K562 (cell line): ENCODE results near the gene TMX3. TPM values are rescaled to one million over a fixed set of nuclear protein-coding genes. Genes with fewer than 3 reads are reported as not detected.

Source experiments
- ATAC-seq: fragments of 200-7000 bp; cut with Tn5 transposase; 3 replicates; pipeline ENCODE4 v1.9.1; 2020; ENCODE audit warnings: moderate library complexity
- BruUV-seq: library from RNA; stranded (reverse); fragments of 400-500 nt; replicated peaks from 2 replicates; lab custom pipeline; 2021; lab: Mats Ljungman, UMichigan
- CTCF ChIA-PET: fragments of 300-600 bp; formaldehyde crosslinking; extraction: SDS; loops from one replicate; lab custom pipeline; 2021; ENCODE audit warnings: low intra/inter-chr PET ratio; lab: Yijun Ruan, JAX
- POLR2A ChIA-PET: fragments of 300-600, 350-650 bp; sonication (Branson Sonifier 250); formaldehyde crosslinking; extraction: SDS; loops from one replicate; lab custom pipeline; 2021; ENCODE audit warnings: antibody characterized with exemption, inconsistent platforms; lab: Yijun Ruan, JAX
- DNase-seq, 4 experiments: peaks; one replicate each; pipeline versions ENCODE4 v3.0.0 to v3.0.0-alpha.2; 2011 to 2018; ENCODE audit warnings: low spot score in 3 of 4, mixed read lengths in 3 of 4; ENCODE audit errors: extremely low read depth in 1 of 4
- FAIRE-seq: peaks from 2 replicates; lab custom pipeline; 2011; peaks lifted over from hg19 to GRCh38; lab: Jason Lieb, UNC
- H2AFZ ChIP-seq: 2 replicates; pipeline ENCODE4 v1.6.0; 2011; ENCODE audit warnings: low read depth, low read length, control low read depth, inconsistent platforms
- H3K27ac ChIP-seq: fragments of 200-600 bp; 3 replicates; pipeline ENCODE4 v1.8.0; 2011; ENCODE audit warnings: low read depth, mild to moderate bottlenecking, control low read depth, inconsistent platforms, low read length, moderate library complexity, mixed read lengths; ENCODE audit errors: extremely low read depth
- H3K27me3 ChIP-seq, 2 experiments: fragments of 300-600 bp in 1 of 2; 2 replicates in 1 of 2; 3 replicates in 1 of 2; pipeline versions ENCODE4 v1.6.0 to v1.8.0; 2011; ENCODE audit warnings: inconsistent platforms in 2 of 2, low read length in 2 of 2, mild to moderate bottlenecking in 1 of 2, mixed read lengths in 1 of 2, moderate library complexity in 1 of 2; ENCODE audit not compliant: control insufficient read depth in 2 of 2, insufficient read depth in 2 of 2
- H3K36me3 ChIP-seq: fragments of 300-600 bp; 3 replicates; pipeline ENCODE4 v1.8.0; 2011; ENCODE audit warnings: mild to moderate bottlenecking, low read length, inconsistent platforms; ENCODE audit not compliant: control insufficient read depth, insufficient read depth
- H3K4me1 ChIP-seq, 2 experiments: fragments of 200-600 bp in 1 of 2; replicated peaks in 1 of 2; 2 replicates in 1 of 2; 3 replicates in 1 of 2; pipeline versions ENCODE4 v1.5.1 to v1.8.0; 2011; ENCODE audit warnings: inconsistent platforms in 2 of 2, low read length in 2 of 2, mild to moderate bottlenecking in 1 of 2, mixed read lengths in 1 of 2, moderate library complexity in 1 of 2; ENCODE audit not compliant: control insufficient read depth in 2 of 2, insufficient read depth in 2 of 2
- H3K4me2 ChIP-seq: 2 replicates; pipeline ENCODE4 v1.6.1; 2011; ENCODE audit warnings: low read length, control low read depth, inconsistent platforms, mixed read lengths; ENCODE audit not compliant: insufficient read depth
- H3K4me3 ChIP-seq: fragments of 200-600 bp; sonication (generic), shearing (Covaris generic); 2 replicates; pipeline ENCODE4 v1.5.1; 2016; ENCODE audit warnings: control low read depth, inconsistent platforms
- H3K79me2 ChIP-seq: fragments of 200-600 bp; 3 replicates; pipeline ENCODE4 v1.8.0; 2011; ENCODE audit warnings: low read length, inconsistent platforms; ENCODE audit not compliant: control insufficient read depth, insufficient read depth
- H3K9ac ChIP-seq, 2 experiments: 2 replicates each; pipeline versions ENCODE4 v1.6.0 to v1.6.1; 2011; ENCODE audit warnings: low read depth in 2 of 2, low read length in 2 of 2, control low read depth in 1 of 2, inconsistent platforms in 1 of 2, mild to moderate bottlenecking in 1 of 2, mixed read lengths in 1 of 2; ENCODE audit not compliant: insufficient read depth in 1 of 2
- H3K9me1 ChIP-seq: one replicate; pipeline ENCODE4 v1.6.0; 2011; ENCODE audit warnings: inconsistent platforms, mild to moderate bottlenecking, low read length, moderate library complexity; ENCODE audit not compliant: control insufficient read depth, insufficient read depth
- H3K9me3 ChIP-seq: replicated peaks from 2 replicates; pipeline ENCODE4 v1.5.1; 2011; ENCODE audit warnings: low read depth, low read length, inconsistent platforms; ENCODE audit not compliant: control insufficient read depth, insufficient read depth
- H4K20me1 ChIP-seq: replicated peaks from 2 replicates; pipeline ENCODE4 v1.6.1; 2011; ENCODE audit warnings: low read length, inconsistent platforms, mixed read lengths; ENCODE audit not compliant: control insufficient read depth, insufficient read depth
- CBX2 ChIP-seq: fragments of 200-600 bp; sonication (generic); IDR thresholded peaks from one replicate; pipeline ENCODE4 v1.6.1; 2012; ENCODE audit warnings: mild to moderate bottlenecking, low read length, inconsistent platforms; ENCODE audit not compliant: insufficient read depth, poor library complexity, severe bottlenecking
- CBX3 ChIP-seq, 2 experiments: IDR thresholded peaks; 1 replicate in 1 of 2; 2 replicates in 1 of 2; pipeline ENCODE4 v1.6.1; 2012; ENCODE audit warnings: inconsistent platforms in 2 of 2, low read length in 2 of 2, borderline replicate concordance in 1 of 2, control low read depth in 1 of 2
- FOXJ3 ChIP-seq: sonication (generic); formaldehyde crosslinking; IDR thresholded peaks from 2 replicates; pipeline ENCODE4 v1.4.0; 2020; ENCODE audit warnings: mild to moderate bottlenecking, missing genetic modification reagents
- HIVEP1 ChIP-seq: fragments of 250-450 bp; sonication (Bioruptor Pico); IDR thresholded peaks from 2 replicates; pipeline ENCODE4 v1.4.0; 2020; ENCODE audit warnings: mild to moderate bottlenecking
- KAT7 ChIP-seq: sonication (generic); formaldehyde crosslinking; IDR thresholded peaks from 2 replicates; pipeline ENCODE4 v1.8.0; 2022; ENCODE audit warnings: missing genetic modification reagents, mild to moderate bottlenecking, borderline replicate concordance
- SRSF3 ChIP-seq: fragments of 200-400 bp; formaldehyde crosslinking; IDR thresholded peaks from 2 replicates; pipeline ENCODE4 v1.6.1; 2016; ENCODE audit warnings: mild to moderate bottlenecking, low read length, moderate library complexity; ENCODE audit not compliant: insufficient read depth
- WHSC1 ChIP-seq: IDR thresholded peaks from one replicate; pipeline ENCODE4 v1.6.1; 2012; ENCODE audit warnings: low read length, control low read depth, inconsistent platforms
- ZFPM2 ChIP-seq: fragments of 250-450 bp; sonication (Bioruptor Pico); IDR thresholded peaks from 2 replicates; pipeline ENCODE4 v1.5.1; 2022; ENCODE audit warnings: mild to moderate bottlenecking
- ZNF134 ChIP-seq: fragments of 250-450 bp; sonication (Bioruptor Pico); conservative IDR thresholded peaks from 2 replicates; pipeline ENCODE4 v1.4.0; 2020
- ZNF584 ChIP-seq: fragments of 200-800 bp; sonication (Bioruptor generic); IDR thresholded peaks from 2 replicates; pipeline ENCODE4 v1.6.1; 2016; ENCODE audit warnings: low read depth, mild to moderate bottlenecking, missing genetic modification characterization, missing compliant biosample characterization
- ZNF780A ChIP-seq: fragments of 250-450 bp; sonication (Bioruptor Pico); IDR thresholded peaks from 2 replicates; pipeline ENCODE4 v1.5.0; 2021; ENCODE audit warnings: mild to moderate bottlenecking
- WGBS: fragments of 100-300 bp; shearing (Covaris generic); methylation state at CpG from one replicate; pipeline ENCODE4 v1.1.6; 2016; ENCODE audit warnings: low coverage, mixed read lengths; ENCODE audit not compliant: insufficient coverage; ENCODE audit errors: missing lambda C conversion rate; 5-methylcytosine and 5-hydroxymethylcytosine counted together
- in situ Hi-C: fragments of 300-500 bp; cut with MboI; formaldehyde crosslinking; loops from 4 replicates; pipeline ENCODE4 v1.15.0; 2018; ENCODE audit warnings: inconsistent platforms, mixed read lengths
- intact Hi-C: fragments of 100-400 bp; cut with micrococcal nuclease; formaldehyde crosslinking; loops from 2 replicates; pipeline ENCODE4 v1.14.2; 2022
- polyA plus RNA-seq, 8 experiments: library from polyadenylated mRNA; depleted of rRNA in 4 of 8; stranded (reverse) in 5 of 8; unstranded in 3 of 8; fragments of >200 nt; fragmentation: Nextera tagmentation in 2 of 8; fragmentation: Illumina TruSeq in 1 of 8; extraction: Ambion mirVana in 2 of 8; extraction: Trizol in 1 of 8; gene quantifications; 2 replicates each; pipeline versions ENCODE4 v1.2.1 to v1.2.3, GENCODE V29; 2011 to 2014; ENCODE audit warnings: inconsistent platforms in 1 of 8, missing spikeins in 1 of 8
- total RNA-seq, 7 experiments: library from RNA; depleted of rRNA in 6 of 7; stranded (reverse); fragments of >200 nt in 6 of 7; fragmentation: Illumina TruSeq in 2 of 7; extraction: Trizol in 2 of 7; gene quantifications; 2 replicates each; pipeline versions ENCODE4 v1.2.1 to v1.2.3, GENCODE V29; 2011 to 2021; ENCODE audit warnings: low replicate concordance in 1 of 7
- TF ChIP-seq, protein P1 (sequence below): IDR thresholded peaks from 2 replicates; pipeline ENCODE4 v1.6.1; 2011; ENCODE audit warnings: borderline replicate concordance, low read depth, mild to moderate bottlenecking, moderate library complexity, low read length; ENCODE audit not compliant: insufficient read depth, poor library complexity, severe bottlenecking
- TF ChIP-seq, protein P2 (sequence below): fragments of 250-450 bp; sonication (Bioruptor Pico); IDR thresholded peaks from 2 replicates; pipeline ENCODE4 v1.6.1; 2021; ENCODE audit warnings: mild to moderate bottlenecking
- TF ChIP-seq, protein P3 (sequence below): fragments of 250-450 bp; sonication (Bioruptor Pico); IDR thresholded peaks from 2 replicates; pipeline ENCODE4 v1.4.0; 2020; ENCODE audit warnings: mild to moderate bottlenecking, moderate library complexity

The TMX3 gene
- total and polyA plus RNA-seq, 9 of the 15 experiments (the other 6 are each of a cell fraction or from before 2014, with no cell fraction given), result 13.2 to 40.5 (median 20.7) TPM

DNA sequence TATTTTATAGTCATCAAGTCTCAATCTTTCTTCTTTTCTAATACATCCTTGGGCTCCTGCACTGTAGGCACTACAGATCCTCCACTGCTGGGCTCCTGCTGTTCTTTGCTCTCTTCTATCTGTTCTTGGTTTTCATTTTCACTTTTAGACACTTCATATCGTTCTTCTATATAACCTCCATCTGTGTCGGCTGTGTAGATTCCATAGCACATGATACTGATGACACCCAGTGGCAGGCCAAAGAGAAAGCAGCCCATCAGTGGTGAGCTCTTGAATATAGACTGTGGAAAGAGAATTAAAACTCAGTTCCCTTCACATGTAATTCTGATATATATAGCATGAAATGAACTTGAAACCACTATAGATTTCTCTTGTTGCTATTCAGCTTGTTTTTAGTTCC is 38.0 kb downstream of the TMX3 start (continued):
- TF ChIP-seq, protein P1, sequence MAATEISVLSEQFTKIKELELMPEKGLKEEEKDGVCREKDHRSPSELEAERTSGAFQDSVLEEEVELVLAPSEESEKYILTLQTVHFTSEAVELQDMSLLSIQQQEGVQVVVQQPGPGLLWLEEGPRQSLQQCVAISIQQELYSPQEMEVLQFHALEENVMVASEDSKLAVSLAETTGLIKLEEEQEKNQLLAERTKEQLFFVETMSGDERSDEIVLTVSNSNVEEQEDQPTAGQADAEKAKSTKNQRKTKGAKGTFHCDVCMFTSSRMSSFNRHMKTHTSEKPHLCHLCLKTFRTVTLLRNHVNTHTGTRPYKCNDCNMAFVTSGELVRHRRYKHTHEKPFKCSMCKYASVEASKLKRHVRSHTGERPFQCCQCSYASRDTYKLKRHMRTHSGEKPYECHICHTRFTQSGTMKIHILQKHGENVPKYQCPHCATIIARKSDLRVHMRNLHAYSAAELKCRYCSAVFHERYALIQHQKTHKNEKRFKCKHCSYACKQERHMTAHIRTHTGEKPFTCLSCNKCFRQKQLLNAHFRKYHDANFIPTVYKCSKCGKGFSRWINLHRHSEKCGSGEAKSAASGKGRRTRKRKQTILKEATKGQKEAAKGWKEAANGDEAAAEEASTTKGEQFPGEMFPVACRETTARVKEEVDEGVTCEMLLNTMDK, result no peak
- TF ChIP-seq CBX2 (no peak), CBX3 (IDR thresholded peaks at IDR 0.05; ENCODE audit: borderline replicate concordance in 1 of 2, low read length in 2 of 2) (no peak), HIVEP1 (CRISPR knock-in tag) (no peak), SRSF3 (no peak)

DNA sequence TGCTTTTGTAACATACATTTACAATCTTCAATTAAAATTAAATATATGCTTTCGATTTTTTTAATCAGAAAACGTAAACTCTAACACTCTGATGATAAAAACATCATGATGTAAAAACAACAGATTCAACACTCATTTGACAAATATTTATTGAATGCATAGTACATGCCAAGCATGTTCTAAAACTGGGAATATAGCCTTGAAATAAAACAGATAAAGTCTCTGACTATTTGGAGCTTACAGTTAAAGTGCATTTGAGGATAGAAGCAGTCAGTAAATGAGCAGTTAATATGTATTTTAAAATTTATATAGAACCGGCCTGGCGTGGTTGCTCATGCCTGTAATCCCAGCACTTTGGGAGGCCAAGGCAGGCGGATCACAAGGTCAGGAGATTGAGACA is 47.8 kb downstream of the TMX3 start:
- 0% methylated on average over 5 of the region's 5 CpGs for WGBS
- no peaks in the 10 kb centered on the region for H3K9me3 ChIP-seq
- H3K27me3 ChIP-seq, result no peaks in the 10 kb centered on the region
- in situ Hi-C loops, result loop anchor here (25.0 kb wide), 1 partner anchor 1455 kb away; no protein-coding TSS in a partner anchor
- no peak overlapping the region for H3K4me3 ChIP-seq
- H2AFZ ChIP-seq, result no peak overlapping the region
- ATAC-seq (no peak), DNase-seq (no peak), FAIRE-seq (no peak)
- H3K4me1 ChIP-seq, result no peaks in the 10 kb centered on the region
- no TSS peak for BruUV-seq
- POLR2A ChIA-PET, result no interaction called here
- CTCF ChIA-PET, result no interaction called here
- intact Hi-C loops, result loop anchor here (10.0 kb wide), 1 partner anchor 1152 kb away; the partner anchor contains the start of gene DSEL
- H3K9me1 ChIP-seq, result no peaks in the 10 kb centered on the region
- no peak overlapping the region for H3K27ac ChIP-seq
- no peak overlapping the region for H3K4me2 ChIP-seq
- no peaks in the 10 kb centered on the region for H3K79me2 ChIP-seq
- H4K20me1 ChIP-seq, result no peaks in the 10 kb centered on the region
- TF ChIP-seq WHSC1 (no peak), ZNF134 (no peak), KAT7 (CRISPR knock-in tag) (no peak), FOXJ3 (CRISPR knock-in tag) (no peak), ZNF584 (no peak), ZNF780A (CRISPR knock-in tag) (no peak), ZFPM2 (CRISPR knock-in tag) (no peak)
- TF ChIP-seq, protein P2, sequence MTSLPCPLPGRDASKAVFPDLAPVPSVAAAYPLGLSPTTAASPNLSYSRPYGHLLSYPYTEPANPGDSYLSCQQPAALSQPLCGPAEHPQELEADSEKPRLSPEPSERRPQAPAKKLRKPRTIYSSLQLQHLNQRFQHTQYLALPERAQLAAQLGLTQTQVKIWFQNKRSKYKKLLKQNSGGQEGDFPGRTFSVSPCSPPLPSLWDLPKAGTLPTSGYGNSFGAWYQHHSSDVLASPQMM, result no peak
- TF ChIP-seq, protein P3, sequence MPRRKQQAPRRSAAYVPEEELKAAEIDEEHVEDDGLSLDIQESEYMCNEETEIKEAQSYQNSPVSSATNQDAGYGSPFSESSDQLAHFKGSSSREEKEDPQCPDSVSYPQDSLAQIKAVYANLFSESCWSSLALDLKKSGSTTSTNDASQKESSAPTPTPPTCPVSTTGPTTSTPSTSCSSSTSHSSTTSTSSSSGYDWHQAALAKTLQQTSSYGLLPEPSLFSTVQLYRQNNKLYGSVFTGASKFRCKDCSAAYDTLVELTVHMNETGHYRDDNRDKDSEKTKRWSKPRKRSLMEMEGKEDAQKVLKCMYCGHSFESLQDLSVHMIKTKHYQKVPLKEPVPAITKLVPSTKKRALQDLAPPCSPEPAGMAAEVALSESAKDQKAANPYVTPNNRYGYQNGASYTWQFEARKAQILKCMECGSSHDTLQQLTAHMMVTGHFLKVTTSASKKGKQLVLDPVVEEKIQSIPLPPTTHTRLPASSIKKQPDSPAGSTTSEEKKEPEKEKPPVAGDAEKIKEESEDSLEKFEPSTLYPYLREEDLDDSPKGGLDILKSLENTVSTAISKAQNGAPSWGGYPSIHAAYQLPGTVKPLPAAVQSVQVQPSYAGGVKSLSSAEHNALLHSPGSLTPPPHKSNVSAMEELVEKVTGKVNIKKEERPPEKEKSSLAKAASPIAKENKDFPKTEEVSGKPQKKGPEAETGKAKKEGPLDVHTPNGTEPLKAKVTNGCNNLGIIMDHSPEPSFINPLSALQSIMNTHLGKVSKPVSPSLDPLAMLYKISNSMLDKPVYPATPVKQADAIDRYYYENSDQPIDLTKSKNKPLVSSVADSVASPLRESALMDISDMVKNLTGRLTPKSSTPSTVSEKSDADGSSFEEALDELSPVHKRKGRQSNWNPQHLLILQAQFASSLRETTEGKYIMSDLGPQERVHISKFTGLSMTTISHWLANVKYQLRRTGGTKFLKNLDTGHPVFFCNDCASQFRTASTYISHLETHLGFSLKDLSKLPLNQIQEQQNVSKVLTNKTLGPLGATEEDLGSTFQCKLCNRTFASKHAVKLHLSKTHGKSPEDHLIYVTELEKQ (CRISPR knock-in tag), result no peak
- no peak overlapping the region for H3K9ac ChIP-seq
- H3K36me3 ChIP-seq, result no peaks in the 10 kb centered on the region
